ENCODE results near the gene CFAP126.
"Not testable (repeated sequence)": the region's sequence is repeated elsewhere in the genome, so short reads cannot be mapped to it uniquely, and the experiment has no call there.

- TF ChIP-seq POLR2AphosphoS5 (IDR thresholded peaks at IDR 0.05; ENCODE audit: borderline replicate concordance, low read depth, low read length); EZH2 (IDR thresholded peaks at IDR 0.05); FOXP2 (optimal IDR thresholded peaks at IDR 0.05; ENCODE audit: control extremely low read depth, extremely low read length, insufficient read depth): not testable (repeated sequence)
Measured at GRCh38 chr1:161410636-161410970, 42.9 kb upstream of the CFAP126 start.

Measured in SK-N-MC (cell line).